ENCODE data around the gene SCN1A. TPM values are rescaled to one million over a fixed set of nuclear protein-coding genes. Genes with fewer than 3 reads are reported as not detected.
A peak's percentile ranks its signal among the peaks of the same experiment; 100 is the strongest.

SCN1A gene
- total and polyA plus RNA-seq, 2 experiments from 2014 or later, result 0.08 TPM; not detected in 1

- Histone ChIP-seq H3K9ac (no peak overlapping the region), H3F3A (ENCODE audit: insufficient read depth) (no peaks in the 10 kb centered on the region), H3K9me2 (ENCODE audit: insufficient read depth) (no peaks in the 10 kb centered on the region), H3K27me3 (replicated peaks; ENCODE audit: insufficient read depth) (no peaks in the 10 kb centered on the region), H3K79me2 (ENCODE audit: insufficient read depth) (no peaks in the 10 kb centered on the region), H2AFZ (no peak overlapping the region), H3K36me3 (ENCODE audit: low read depth) (no peaks in the 10 kb centered on the region), H4K20me1 (ENCODE audit: insufficient read depth) (no peaks in the 10 kb centered on the region), H3K9me3 (ENCODE audit: low read depth) (no peaks in the 10 kb centered on the region), H3K4me1 (ENCODE audit: insufficient read depth) (no peaks in the 10 kb centered on the region), H3K4me2 (ENCODE audit: unreplicated experiment) (no peak overlapping the region), H3K27ac (no peak overlapping the region), H3K4me3 (no peak overlapping the region)
- no peak for DNase-seq
- WGBS, 2 experiments (ENCODE audit: low coverage in 1 of 2, low lambda C conversion rate in 2 of 2, missing lambda C conversion rate in 2 of 2), result 32 to 46% methylated on average over 2 of the region's 2 CpGs
- TF ChIP-seq EZH2 (IDR thresholded peaks at IDR 0.05; ENCODE audit: insufficient read depth, poor library complexity, severe bottlenecking), result no peak
- in situ Hi-C loops (cut with MboI), result no loop called here
These were observed 45.1 kb downstream of the SCN1A start for GRCh38 chr2:166082736-166083135.

GRCh38 chr2:166081852-166082251 is 46.0 kb downstream of the SCN1A start:
- Histone ChIP-seq H3K27me3 (replicated peaks; ENCODE audit: insufficient read depth) (no peaks in the 10 kb centered on the region), H3K9me3 (ENCODE audit: low read depth) (no peaks in the 10 kb centered on the region), H3K79me2 (ENCODE audit: insufficient read depth) (no peaks in the 10 kb centered on the region), H3K9ac (no peak overlapping the region), H3K4me3 (no peak overlapping the region), H3K27ac (no peak overlapping the region), H3K4me2 (ENCODE audit: unreplicated experiment) (no peak overlapping the region), H3K9me2 (ENCODE audit: insufficient read depth) (no peaks in the 10 kb centered on the region), H4K20me1 (ENCODE audit: insufficient read depth) (no peaks in the 10 kb centered on the region), H3F3A (ENCODE audit: insufficient read depth) (no peaks in the 10 kb centered on the region), H3K36me3 (ENCODE audit: low read depth) (no peaks in the 10 kb centered on the region), H3K4me1 (ENCODE audit: insufficient read depth) (no peaks in the 10 kb centered on the region), H2AFZ (no peak overlapping the region)
- in situ Hi-C loops (cut with MboI), result no loop called here
- DNase-seq, result no peak
- TF ChIP-seq EZH2 (IDR thresholded peaks at IDR 0.05; ENCODE audit: insufficient read depth, poor library complexity, severe bottlenecking) (no peak), EZH2phosphoT487 (IDR thresholded peaks at IDR 0.05; ENCODE audit: insufficient read depth, low read depth) (no peak)

- H3K4me2 ChIP-seq (ENCODE audit: unreplicated experiment), result no peak overlapping the region
- no peaks in the 10 kb centered on the region for H3K9me3 ChIP-seq (ENCODE audit: low read depth)
- WGBS, 2 experiments (ENCODE audit: low coverage in 1 of 2, low lambda C conversion rate in 2 of 2, missing lambda C conversion rate in 2 of 2), result 70 to 85% methylated on average over 4 of the region's 4 CpGs
- no peaks in the 10 kb centered on the region for H4K20me1 ChIP-seq (ENCODE audit: insufficient read depth)
- no peaks in the 10 kb centered on the region for H3K27me3 ChIP-seq (replicated peaks; ENCODE audit: insufficient read depth)
- no peaks in the 10 kb centered on the region for H3K4me1 ChIP-seq (ENCODE audit: insufficient read depth)
- in situ Hi-C loops (cut with MboI), result no loop called here
- H3K4me3 ChIP-seq, result no peak overlapping the region
- H3K27ac ChIP-seq, result no peak overlapping the region
- H3K36me3 ChIP-seq (ENCODE audit: low read depth), result no peaks in the 10 kb centered on the region
- H3K79me2 ChIP-seq (ENCODE audit: insufficient read depth), result no peaks in the 10 kb centered on the region
- H2AFZ ChIP-seq, result 0 out of 2 replicates have a peak overlapping the region, but pooled peaks have one; percentile 36
- no peaks in the 10 kb centered on the region for H3F3A ChIP-seq (ENCODE audit: insufficient read depth)
- no peak overlapping the region for H3K9ac ChIP-seq
- DNase-seq, result no peak
- no peak for TF ChIP-seq EZH2 (IDR thresholded peaks at IDR 0.05; ENCODE audit: insufficient read depth, poor library complexity, severe bottlenecking)
- no peaks in the 10 kb centered on the region for H3K9me2 ChIP-seq (ENCODE audit: insufficient read depth)
These were observed 46.6 kb downstream of the SCN1A start for GRCh38 chr2:166081131-166081632.

GRCh38 chr2:166074430-166074829 is 53.4 kb downstream of the SCN1A start:
- H3K9ac ChIP-seq, result no peak overlapping the region
- H3K4me2 ChIP-seq (ENCODE audit: unreplicated experiment), result no peak overlapping the region
- H3F3A ChIP-seq (ENCODE audit: insufficient read depth), result no peaks in the 10 kb centered on the region
- H3K4me3 ChIP-seq, result no peak overlapping the region
- no peaks in the 10 kb centered on the region for H3K36me3 ChIP-seq (ENCODE audit: low read depth)
- H3K27ac ChIP-seq, result no peak overlapping the region
- no peaks in the 10 kb centered on the region for H4K20me1 ChIP-seq (ENCODE audit: insufficient read depth)
- TF ChIP-seq EZH2phosphoT487 (IDR thresholded peaks at IDR 0.05; ENCODE audit: insufficient read depth, low read depth), result no peak
- no peak for TF ChIP-seq EZH2 (IDR thresholded peaks at IDR 0.05; ENCODE audit: insufficient read depth, poor library complexity, severe bottlenecking)
- H3K27me3 ChIP-seq (replicated peaks; ENCODE audit: insufficient read depth), result no peaks in the 10 kb centered on the region
- 40 to 43% methylated on average over 2 of the region's 2 CpGs for WGBS, 2 experiments (ENCODE audit: low coverage in 1 of 2, low lambda C conversion rate in 2 of 2, missing lambda C conversion rate in 2 of 2)
- no peak for DNase-seq
- in situ Hi-C loops (cut with MboI), result no loop called here
- no peaks in the 10 kb centered on the region for H3K9me3 ChIP-seq (ENCODE audit: low read depth)
- H3K9me2 ChIP-seq (ENCODE audit: insufficient read depth), result no peaks in the 10 kb centered on the region
- H2AFZ ChIP-seq, result no peak overlapping the region
- no peaks in the 10 kb centered on the region for H3K4me1 ChIP-seq (ENCODE audit: insufficient read depth)
- no peaks in the 10 kb centered on the region for H3K79me2 ChIP-seq (ENCODE audit: insufficient read depth)

- H3F3A ChIP-seq (ENCODE audit: insufficient read depth), result no peaks in the 10 kb centered on the region
- H3K36me3 ChIP-seq (ENCODE audit: low read depth), result no peaks in the 10 kb centered on the region
- no peaks in the 10 kb centered on the region for H3K4me1 ChIP-seq (ENCODE audit: insufficient read depth)
- H2AFZ ChIP-seq, result no peak overlapping the region
- H3K79me2 ChIP-seq (ENCODE audit: insufficient read depth), result no peaks in the 10 kb centered on the region
- H3K4me2 ChIP-seq (ENCODE audit: unreplicated experiment), result no peak overlapping the region
- H3K9ac ChIP-seq, result no peak overlapping the region
- no peaks in the 10 kb centered on the region for H3K9me2 ChIP-seq (ENCODE audit: insufficient read depth)
- in situ Hi-C loops (cut with MboI), result no loop called here
- H4K20me1 ChIP-seq (ENCODE audit: insufficient read depth), result no peaks in the 10 kb centered on the region
- H3K27ac ChIP-seq, result no peak overlapping the region
- DNase-seq, result no peak
- H3K4me3 ChIP-seq, result no peak overlapping the region
- 21 to 32% methylated on average over 2 of the region's 2 CpGs for WGBS, 2 experiments (ENCODE audit: low coverage in 1 of 2, low lambda C conversion rate in 2 of 2, missing lambda C conversion rate in 2 of 2)
- TF ChIP-seq EZH2 (IDR thresholded peaks at IDR 0.05; ENCODE audit: insufficient read depth, poor library complexity, severe bottlenecking), result no peak
- TF ChIP-seq EZH2phosphoT487 (IDR thresholded peaks at IDR 0.05; ENCODE audit: insufficient read depth, low read depth), result no peak
- H3K27me3 ChIP-seq (replicated peaks; ENCODE audit: insufficient read depth), result no peaks in the 10 kb centered on the region
- H3K9me3 ChIP-seq (ENCODE audit: low read depth), result no peaks in the 10 kb centered on the region
These were observed 53.8 kb downstream of the SCN1A start for GRCh38 chr2:166074011-166074410.
